BE2C (cell line): ENCODE results near the gene LIPE.

Source experiments
- DNase-seq: peaks from one replicate; pipeline ENCODE4 v3.0.0-alpha.2; 2020
- H3K27me3 ChIP-seq: fragments of 250-450 bp; sonication (Bioruptor Pico); 2 replicates; pipeline ENCODE4 v1.5.1; 2020; ENCODE audit warnings: mild to moderate bottlenecking
- H3K36me3 ChIP-seq: fragments of 250-450 bp; sonication (Bioruptor Pico); 2 replicates; pipeline ENCODE4 v1.5.1; 2020; ENCODE audit warnings: mild to moderate bottlenecking
- H3K4me1 ChIP-seq: fragments of 250-450 bp; sonication (Bioruptor Pico); 2 replicates; pipeline ENCODE4 v1.5.1; 2020
- H3K4me3 ChIP-seq: 2 replicates; pipeline ENCODE4 v1.5.1; 2011; ENCODE audit warnings: low read depth, low read length
- H3K9me3 ChIP-seq: fragments of 250-450 bp; sonication (Bioruptor Pico); 2 replicates; pipeline ENCODE4 v1.5.1; 2020
- TF ChIP-seq, protein P1 (sequence below): IDR thresholded peaks from 2 replicates; pipeline ENCODE4 v1.5.1; 2012; ENCODE audit warnings: mild to moderate bottlenecking, low read depth, low read length

The LIPE gene

DNA sequence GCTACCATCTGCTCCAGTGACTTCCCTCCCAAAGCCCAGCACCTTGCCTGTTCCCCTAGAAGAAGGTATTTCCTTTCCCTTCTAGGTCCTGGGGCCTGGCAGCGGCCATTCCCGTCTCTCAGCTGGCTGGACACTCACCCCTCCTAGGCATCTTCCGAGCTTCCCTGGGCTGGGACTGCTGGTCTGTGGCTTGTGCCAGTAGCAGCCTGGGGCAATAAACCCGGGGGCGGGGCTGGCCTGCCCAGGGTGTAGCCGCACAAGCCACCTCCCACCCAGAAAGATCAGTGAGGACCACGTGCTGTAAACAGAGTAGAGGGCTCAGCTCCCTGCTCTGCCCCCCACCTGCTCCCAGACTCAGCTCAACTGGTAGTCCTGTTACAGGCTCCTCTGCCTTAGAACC is 15.0 kb downstream of the LIPE start:
- no peak overlapping the region for H3K4me3 ChIP-seq
- TF ChIP-seq, protein P1, sequence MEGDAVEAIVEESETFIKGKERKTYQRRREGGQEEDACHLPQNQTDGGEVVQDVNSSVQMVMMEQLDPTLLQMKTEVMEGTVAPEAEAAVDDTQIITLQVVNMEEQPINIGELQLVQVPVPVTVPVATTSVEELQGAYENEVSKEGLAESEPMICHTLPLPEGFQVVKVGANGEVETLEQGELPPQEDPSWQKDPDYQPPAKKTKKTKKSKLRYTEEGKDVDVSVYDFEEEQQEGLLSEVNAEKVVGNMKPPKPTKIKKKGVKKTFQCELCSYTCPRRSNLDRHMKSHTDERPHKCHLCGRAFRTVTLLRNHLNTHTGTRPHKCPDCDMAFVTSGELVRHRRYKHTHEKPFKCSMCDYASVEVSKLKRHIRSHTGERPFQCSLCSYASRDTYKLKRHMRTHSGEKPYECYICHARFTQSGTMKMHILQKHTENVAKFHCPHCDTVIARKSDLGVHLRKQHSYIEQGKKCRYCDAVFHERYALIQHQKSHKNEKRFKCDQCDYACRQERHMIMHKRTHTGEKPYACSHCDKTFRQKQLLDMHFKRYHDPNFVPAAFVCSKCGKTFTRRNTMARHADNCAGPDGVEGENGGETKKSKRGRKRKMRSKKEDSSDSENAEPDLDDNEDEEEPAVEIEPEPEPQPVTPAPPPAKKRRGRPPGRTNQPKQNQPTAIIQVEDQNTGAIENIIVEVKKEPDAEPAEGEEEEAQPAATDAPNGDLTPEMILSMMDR, result no peak
- H3K9me3 ChIP-seq, result no peaks in the 10 kb centered on the region
- no peaks in the 10 kb centered on the region for H3K27me3 ChIP-seq
- peaks cover 9% of the 10 kb centered on the region for H3K4me1 ChIP-seq
- peak; percentile 81 for DNase-seq
- H3K36me3 ChIP-seq, result no peaks in the 10 kb centered on the region

DNA sequence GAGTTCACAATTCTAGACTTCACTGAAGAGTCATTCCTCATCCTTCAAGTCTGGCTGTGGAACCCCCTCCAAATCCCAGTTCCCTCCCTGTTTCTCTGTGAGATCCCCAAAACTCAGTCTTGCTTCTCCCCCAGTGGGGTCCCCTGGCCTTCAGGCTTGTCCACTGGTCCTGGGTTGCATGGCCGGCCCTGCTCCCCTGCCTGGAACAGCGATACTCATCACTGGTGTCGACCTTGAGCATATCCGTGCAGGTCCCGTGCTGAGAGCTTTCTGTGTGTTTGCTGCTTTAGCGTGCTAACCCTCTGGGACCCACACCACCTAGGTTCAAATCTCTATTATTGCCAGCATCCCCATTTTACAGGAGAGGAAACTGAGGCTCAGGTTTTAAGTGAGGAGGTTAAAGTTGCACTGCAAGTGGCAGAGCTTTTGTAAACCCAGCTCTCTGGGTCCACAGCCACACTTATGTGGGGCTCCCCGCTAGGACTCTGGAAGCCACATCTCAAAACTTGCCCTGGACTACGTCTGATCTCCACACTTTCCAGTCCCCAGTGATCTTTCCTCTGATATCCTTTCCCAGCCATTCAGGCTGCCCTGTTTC is 15.5 kb downstream of the LIPE start:
- DNase-seq, result no peak
- Histone ChIP-seq H3K4me3 (no peak overlapping the region), H3K9me3 (no peaks in the 10 kb centered on the region), H3K4me1 (peaks cover 9% of the 10 kb centered on the region), H3K27me3 (no peaks in the 10 kb centered on the region), H3K36me3 (no peaks in the 10 kb centered on the region)
- TF ChIP-seq, protein P1, result no peak

DNA sequence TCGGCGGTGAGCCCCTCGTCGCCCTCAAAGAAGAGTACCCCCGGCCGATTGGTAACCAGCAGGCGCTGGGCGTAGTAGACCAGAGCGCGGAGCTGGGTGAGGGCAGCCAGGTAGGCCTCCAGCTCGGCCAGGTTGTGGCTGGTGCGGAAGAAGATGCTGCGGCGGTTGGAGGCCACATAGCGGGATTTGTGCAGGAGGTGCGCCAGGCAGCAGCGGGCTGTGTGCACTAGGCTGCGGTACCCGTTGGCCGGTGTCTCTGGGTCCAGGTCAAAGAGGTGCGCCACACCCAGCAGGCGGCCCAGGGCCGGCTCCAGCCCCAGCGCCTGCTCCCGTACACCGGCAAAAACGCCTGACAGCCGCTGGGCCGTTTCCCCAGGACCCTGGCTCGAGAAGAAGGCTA is 16.8 kb downstream of the LIPE start:
- Histone ChIP-seq H3K4me1 (peaks cover 9% of the 10 kb centered on the region), H3K9me3 (no peaks in the 10 kb centered on the region), H3K27me3 (no peaks in the 10 kb centered on the region), H3K36me3 (no peaks in the 10 kb centered on the region), H3K4me3 (no peak overlapping the region)
- TF ChIP-seq, protein P1, result no peak
- DNase-seq, result no peak

DNA sequence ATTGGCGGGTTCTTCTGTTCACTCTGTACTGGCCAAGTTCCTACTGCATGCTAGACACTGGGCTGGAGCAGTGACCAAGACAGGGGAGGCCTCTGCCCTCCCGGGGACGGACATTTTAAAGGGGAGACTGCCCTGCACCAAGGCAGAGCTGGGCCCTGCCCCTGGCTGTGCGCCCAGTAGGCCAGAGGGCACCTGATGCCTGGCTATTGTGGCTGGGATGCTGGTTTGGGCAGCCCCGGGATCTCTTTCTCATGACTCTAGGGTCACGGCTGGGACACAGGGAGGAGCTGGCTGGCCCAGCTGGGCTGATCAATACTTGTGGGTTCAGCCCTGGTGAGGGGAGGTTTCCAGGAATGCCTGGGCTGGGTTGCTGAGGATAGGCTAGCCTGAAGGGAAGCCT is 17.7 kb downstream of the LIPE start:
- Histone ChIP-seq H3K4me3 (no peak overlapping the region), H3K4me1 (peaks cover 9% of the 10 kb centered on the region), H3K9me3 (no peaks in the 10 kb centered on the region), H3K36me3 (no peaks in the 10 kb centered on the region), H3K27me3 (no peaks in the 10 kb centered on the region)
- no peak for DNase-seq
- TF ChIP-seq, protein P1, result no peak

DNA sequence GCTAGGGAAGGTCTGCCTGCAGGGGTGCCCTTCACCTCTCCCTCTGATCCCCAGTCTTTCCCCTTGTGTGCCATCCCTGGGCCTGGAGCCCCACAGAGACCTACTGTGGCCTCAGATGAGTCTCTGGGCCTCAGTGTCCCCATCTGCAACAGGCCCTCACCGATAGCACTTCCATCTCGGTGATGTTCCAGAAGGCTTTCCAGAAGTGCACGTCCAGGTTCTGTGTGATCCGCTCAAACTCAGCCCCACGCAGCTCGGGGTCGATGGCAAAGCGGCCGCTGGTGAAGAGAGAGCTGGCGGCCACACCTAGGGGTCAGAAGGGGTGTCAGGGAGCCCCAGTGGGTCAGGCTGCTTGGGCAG is 19.4 kb downstream of the LIPE start:
- H3K4me3 ChIP-seq, result no peak overlapping the region
- no peaks in the 10 kb centered on the region for H3K36me3 ChIP-seq
- H3K9me3 ChIP-seq, result no peaks in the 10 kb centered on the region
- H3K27me3 ChIP-seq, result no peaks in the 10 kb centered on the region
- H3K4me1 ChIP-seq, result peaks cover 9% of the 10 kb centered on the region
- TF ChIP-seq, protein P1, result no peak
- no peak for DNase-seq

DNA sequence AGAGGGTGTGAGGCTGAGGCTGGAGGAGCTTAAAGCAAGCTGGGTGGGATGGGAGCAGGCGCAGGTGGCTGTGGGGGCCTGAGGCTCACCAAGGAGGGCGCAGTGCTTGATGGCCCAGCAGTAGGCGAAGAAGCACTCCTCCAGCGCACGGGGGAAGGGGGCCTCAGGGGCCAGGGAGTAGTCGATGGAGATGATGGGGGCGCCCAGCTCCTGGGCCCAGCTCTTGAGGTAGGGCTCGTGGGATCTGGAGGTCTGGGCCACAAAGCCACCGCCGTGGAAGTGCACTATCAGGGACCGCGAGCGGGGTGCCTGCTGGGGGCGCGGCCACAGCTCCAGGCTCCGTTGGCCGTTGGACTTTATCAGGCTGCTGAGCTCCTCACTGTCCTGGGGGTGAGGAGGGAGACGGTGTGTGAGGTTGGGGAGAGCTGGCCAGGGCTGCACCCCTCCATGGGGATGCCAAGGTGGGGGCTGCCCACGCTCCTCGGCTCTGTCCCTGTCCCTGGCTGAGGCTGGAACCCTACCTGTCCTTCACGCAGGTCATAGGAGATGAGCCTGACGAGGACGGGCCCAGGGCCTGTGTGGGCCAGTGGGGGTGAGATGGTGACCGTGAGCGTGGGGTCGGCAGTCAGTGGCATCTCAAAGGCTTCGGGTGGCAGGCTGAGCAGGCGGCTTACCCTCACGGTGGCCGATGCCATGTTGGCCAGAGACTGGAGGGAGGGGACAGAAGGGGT is 19.9 kb downstream of the LIPE start:
- Histone ChIP-seq H3K9me3 (no peaks in the 10 kb centered on the region), H3K4me3 (no peak overlapping the region), H3K27me3 (no peaks in the 10 kb centered on the region), H3K4me1 (peaks cover 5% of the 10 kb centered on the region), H3K36me3 (no peaks in the 10 kb centered on the region)
- TF ChIP-seq, protein P1, result no peak
- no peak for DNase-seq
